Measurements from ENCODE around the gene RAB40B. TPM values are rescaled to one million over a fixed set of nuclear protein-coding genes. Genes with fewer than 3 reads are reported as not detected.

The RAB40B gene
- total and polyA plus RNA-seq, 2 donors (not counting 1 experiment from before 2014, with no cell fraction given), result 4.7 to 8.0 TPM

DNA sequence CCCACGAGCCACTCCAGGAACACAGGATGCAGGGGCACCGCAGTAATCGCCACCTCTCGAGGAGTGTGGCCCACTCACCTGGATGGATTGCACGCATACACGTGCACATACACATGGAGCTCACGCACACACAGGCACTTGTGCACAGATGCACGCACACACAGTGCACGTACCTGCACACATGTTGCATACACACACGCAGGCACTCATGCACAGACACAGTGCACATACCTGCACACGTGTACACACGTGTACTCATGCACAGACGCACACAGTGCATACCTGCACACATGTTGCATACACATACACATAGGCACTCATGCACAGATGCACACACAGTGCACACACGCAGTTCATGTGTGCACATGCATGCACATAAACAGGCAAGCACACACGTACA lies 38.6 kb downstream of the RAB40B start:
- Histone ChIP-seq H4K20me1 (ENCODE audit: control insufficient read depth, insufficient read depth, low read length, poor library complexity, severe bottlenecking) (no peaks in the 10 kb centered on the region), H3K4me3 (ENCODE audit: control extremely low read depth in 1 of 5, extremely low read depth in 1 of 5, insufficient read depth in 1 of 5, low read depth in 2 of 5, low read length in 4 of 5) (no peak overlapping the region), H3K9ac (ENCODE audit: low read length) (no peak overlapping the region), H3K27me3 (replicated peaks in 1 of 4; ENCODE audit: control extremely low read depth in 1 of 4, control insufficient read depth in 3 of 4, insufficient read depth in 4 of 4, low read length in 3 of 4) (no peaks in the 10 kb centered on the region), H3K9me3 (ENCODE audit: control extremely low read depth in 1 of 3, control insufficient read depth in 2 of 3, insufficient read depth in 1 of 3, low read length in 2 of 3) (peaks cover 0 to 5% (median 0%) of the 10 kb centered on the region in 3 donors), H3K4me2 (replicated peaks; ENCODE audit: low read depth, low read length, poor library complexity, severe bottlenecking) (no peak overlapping the region), H3K79me2 (ENCODE audit: control insufficient read depth, insufficient read depth, low read length) (no peaks in the 10 kb centered on the region), H3K27ac (ENCODE audit: low read length in 2 of 2) (no peak overlapping the region), H3K36me3 (replicated peaks in 1 of 2; ENCODE audit: control extremely low read depth in 1 of 2, control insufficient read depth in 1 of 2, extremely low read depth in 1 of 2, insufficient read depth in 2 of 2, low read length in 1 of 2) (peaks cover 0 to 2% of the 10 kb centered on the region in 2 experiments), H2AFZ (ENCODE audit: insufficient read depth, low read depth, low read length, poor library complexity, severe bottlenecking) (no peak overlapping the region), H3K4me1 (ENCODE audit: control insufficient read depth in 2 of 2, insufficient read depth in 2 of 2, low read length in 2 of 2) (no peaks in the 10 kb centered on the region)
- WGBS (ENCODE audit: insufficient coverage), result 93% methylated on average over 15 of the region's 15 CpGs
- Mint-ChIP-seq H3K27ac (no peak overlapping the region), H3K4me1 (peaks cover 5% of the 10 kb centered on the region), H3K4me3 (no peak overlapping the region), H3K27me3 (no peaks in the 10 kb centered on the region), H3K9me3 (ENCODE audit: insufficient read depth) (no peaks in the 10 kb centered on the region)
- POLR2A ChIA-PET, result no interaction called here
- DNase-seq (no peak), ATAC-seq (ENCODE audit: low read depth) (no peak)
- TF ChIP-seq EZH2 (IDR thresholded peaks at IDR 0.05; ENCODE audit: borderline replicate concordance, insufficient read depth, low read depth, low read length, poor library complexity, severe bottlenecking), result no peak
- TF ChIP-seq, protein P1, sequence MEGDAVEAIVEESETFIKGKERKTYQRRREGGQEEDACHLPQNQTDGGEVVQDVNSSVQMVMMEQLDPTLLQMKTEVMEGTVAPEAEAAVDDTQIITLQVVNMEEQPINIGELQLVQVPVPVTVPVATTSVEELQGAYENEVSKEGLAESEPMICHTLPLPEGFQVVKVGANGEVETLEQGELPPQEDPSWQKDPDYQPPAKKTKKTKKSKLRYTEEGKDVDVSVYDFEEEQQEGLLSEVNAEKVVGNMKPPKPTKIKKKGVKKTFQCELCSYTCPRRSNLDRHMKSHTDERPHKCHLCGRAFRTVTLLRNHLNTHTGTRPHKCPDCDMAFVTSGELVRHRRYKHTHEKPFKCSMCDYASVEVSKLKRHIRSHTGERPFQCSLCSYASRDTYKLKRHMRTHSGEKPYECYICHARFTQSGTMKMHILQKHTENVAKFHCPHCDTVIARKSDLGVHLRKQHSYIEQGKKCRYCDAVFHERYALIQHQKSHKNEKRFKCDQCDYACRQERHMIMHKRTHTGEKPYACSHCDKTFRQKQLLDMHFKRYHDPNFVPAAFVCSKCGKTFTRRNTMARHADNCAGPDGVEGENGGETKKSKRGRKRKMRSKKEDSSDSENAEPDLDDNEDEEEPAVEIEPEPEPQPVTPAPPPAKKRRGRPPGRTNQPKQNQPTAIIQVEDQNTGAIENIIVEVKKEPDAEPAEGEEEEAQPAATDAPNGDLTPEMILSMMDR (IDR thresholded peaks at IDR 0.05), result no peak
- CTCF ChIA-PET, result no interaction called here
- intact Hi-C loops (cut with micrococcal nuclease), result no loop called here

DNA sequence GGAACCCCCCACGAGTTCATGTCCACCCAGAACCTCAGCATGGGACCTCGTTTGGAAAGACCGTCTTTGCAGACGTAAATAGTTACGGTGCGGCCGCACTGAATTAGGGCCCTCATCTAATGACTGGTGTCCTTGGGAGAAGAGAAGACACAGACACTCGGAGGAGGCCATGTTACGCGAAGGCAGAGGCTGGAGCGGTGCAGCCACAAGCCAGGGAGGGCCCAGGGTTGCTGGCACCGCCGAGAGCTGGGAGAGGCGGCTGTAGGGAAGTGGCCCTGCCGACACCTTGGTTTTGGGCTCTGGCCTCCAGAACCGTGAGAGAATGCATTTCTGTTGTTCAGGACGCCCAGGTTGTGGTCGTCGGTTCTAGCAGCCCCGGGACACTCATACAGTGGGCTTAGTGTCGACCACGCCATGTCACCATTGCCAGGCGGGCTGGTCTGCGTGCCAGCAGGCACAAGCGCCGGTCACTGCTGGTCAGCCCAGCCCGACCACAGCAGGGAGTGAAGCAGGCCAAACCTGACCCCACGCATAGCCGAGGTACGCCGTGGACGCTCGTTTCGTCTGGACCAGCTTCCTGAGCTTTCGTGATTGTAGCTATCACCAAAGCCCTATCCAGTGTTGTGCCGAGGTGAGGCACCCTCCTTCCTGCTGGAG lies 39.6 kb downstream of the RAB40B start:
- Histone ChIP-seq H3K4me1 (ENCODE audit: control insufficient read depth in 2 of 2, insufficient read depth in 2 of 2, low read length in 2 of 2) (no peaks in the 10 kb centered on the region), H2AFZ (ENCODE audit: insufficient read depth, low read depth, low read length, poor library complexity, severe bottlenecking) (no peak overlapping the region), H3K27ac (ENCODE audit: low read length in 2 of 2) (no peak overlapping the region), H3K36me3 (replicated peaks in 1 of 2; ENCODE audit: control extremely low read depth in 1 of 2, control insufficient read depth in 1 of 2, extremely low read depth in 1 of 2, insufficient read depth in 2 of 2, low read length in 1 of 2) (peaks cover 0 to 2% of the 10 kb centered on the region in 2 experiments), H3K9me3 (ENCODE audit: control extremely low read depth in 1 of 3, control insufficient read depth in 2 of 3, insufficient read depth in 1 of 3, low read length in 2 of 3) (peaks cover 0 to 5% (median 0%) of the 10 kb centered on the region in 3 donors), H4K20me1 (ENCODE audit: control insufficient read depth, insufficient read depth, low read length, poor library complexity, severe bottlenecking) (no peaks in the 10 kb centered on the region), H3K79me2 (ENCODE audit: control insufficient read depth, insufficient read depth, low read length) (no peaks in the 10 kb centered on the region), H3K4me2 (replicated peaks; ENCODE audit: low read depth, low read length, poor library complexity, severe bottlenecking) (no peak overlapping the region), H3K9ac (ENCODE audit: low read length) (no peak overlapping the region), H3K27me3 (replicated peaks in 1 of 4; ENCODE audit: control extremely low read depth in 1 of 4, control insufficient read depth in 3 of 4, insufficient read depth in 4 of 4, low read length in 3 of 4) (no peaks in the 10 kb centered on the region), H3K4me3 (ENCODE audit: control extremely low read depth in 1 of 5, extremely low read depth in 1 of 5, insufficient read depth in 1 of 5, low read depth in 2 of 5, low read length in 4 of 5) (no peak overlapping the region)
- no peaks in the 10 kb centered on the region for H3K27me3 Mint-ChIP-seq
- ATAC-seq (ENCODE audit: low read depth) (no peak), DNase-seq (no peak)
- intact Hi-C loops (cut with micrococcal nuclease), result no loop called here
- POLR2A ChIA-PET, result no interaction called here
- no peak overlapping the region for H3K4me3 Mint-ChIP-seq
- TF ChIP-seq, protein P1 (IDR thresholded peaks at IDR 0.05), result no peak
- no peak for TF ChIP-seq EZH2 (IDR thresholded peaks at IDR 0.05; ENCODE audit: borderline replicate concordance, insufficient read depth, low read depth, low read length, poor library complexity, severe bottlenecking)
- H3K9me3 Mint-ChIP-seq (ENCODE audit: insufficient read depth), result no peaks in the 10 kb centered on the region
- 95% methylated on average over 36 of the region's 36 CpGs for WGBS (ENCODE audit: insufficient coverage)
- H3K4me1 Mint-ChIP-seq, result peaks cover 8% of the 10 kb centered on the region
- CTCF ChIA-PET, result no interaction called here
- H3K27ac Mint-ChIP-seq, result no peak overlapping the region

All from B cell (primary cell).